Measurements from ENCODE around the gene TMEM164. TPM values are rescaled to one million over a fixed set of nuclear protein-coding genes. Genes with fewer than 3 reads are reported as not detected.

TMEM164 gene
- total RNA-seq, 1 experiment from 2014 or later: 26.2 TPM

DNA sequence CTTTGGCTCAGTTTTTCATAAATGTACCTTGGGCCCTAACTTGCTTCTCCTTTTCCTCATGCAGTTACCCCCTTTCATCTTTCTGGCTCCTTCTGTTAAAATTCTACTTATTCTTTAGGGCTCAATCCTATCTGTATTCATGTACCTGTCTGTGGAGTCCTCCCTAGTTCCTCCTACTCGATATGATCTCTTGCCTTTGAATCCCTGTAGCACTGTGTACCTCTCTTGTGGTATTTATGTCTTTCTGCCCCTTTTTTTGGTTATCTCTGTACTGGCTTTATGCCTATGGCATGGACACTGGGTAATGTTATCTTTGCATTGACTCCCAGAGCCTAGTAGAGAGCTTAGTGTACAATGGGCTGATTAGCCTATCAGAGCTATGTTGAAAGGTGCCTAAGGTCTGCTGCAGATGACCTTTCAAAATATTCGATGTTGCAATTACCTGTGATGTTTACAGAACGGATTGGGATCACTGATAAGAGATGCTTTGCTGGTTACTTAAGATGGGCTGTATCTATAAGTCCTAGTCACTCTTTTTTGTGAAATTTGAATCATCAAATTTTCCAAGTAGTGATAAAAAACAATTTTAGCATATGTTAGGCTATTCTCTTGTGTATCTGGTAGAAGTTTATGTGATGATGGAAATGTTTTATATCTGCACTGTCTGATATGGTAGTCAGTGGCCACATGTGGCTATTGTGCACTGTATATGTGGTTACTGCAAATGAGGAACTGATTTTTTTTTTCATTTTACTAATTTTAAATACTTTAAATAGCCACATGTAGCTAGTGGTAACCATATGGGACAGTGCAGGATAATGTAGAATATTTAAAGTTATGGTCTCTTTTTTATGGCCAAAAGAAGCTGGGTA, 33.5 kb downstream of the TMEM164 start:
- peak overlapping the region; percentile 31 for H3K4me3 Mint-ChIP-seq (ENCODE audit: unreplicated experiment)
- ChIA-PET POLR2A (no interaction called here), CTCF (interaction anchor here (0.8 kb wide), 1 partner anchor 122 kb away, joined by 4 read pairs; no protein-coding TSS in a partner anchor)
- H3K36me3 Mint-ChIP-seq (ENCODE audit: insufficient read depth, unreplicated experiment): no peaks in the 10 kb centered on the region
- BruUV-seq (replicated peaks): no TSS peak
- H3K36me3 ChIP-seq (ENCODE audit: control insufficient read depth, insufficient read depth, low read length): no peaks in the 10 kb centered on the region
- H3K4me3 ChIP-seq (ENCODE audit: low read depth, low read length): no peak overlapping the region
- TF ChIP-seq, protein P1, sequence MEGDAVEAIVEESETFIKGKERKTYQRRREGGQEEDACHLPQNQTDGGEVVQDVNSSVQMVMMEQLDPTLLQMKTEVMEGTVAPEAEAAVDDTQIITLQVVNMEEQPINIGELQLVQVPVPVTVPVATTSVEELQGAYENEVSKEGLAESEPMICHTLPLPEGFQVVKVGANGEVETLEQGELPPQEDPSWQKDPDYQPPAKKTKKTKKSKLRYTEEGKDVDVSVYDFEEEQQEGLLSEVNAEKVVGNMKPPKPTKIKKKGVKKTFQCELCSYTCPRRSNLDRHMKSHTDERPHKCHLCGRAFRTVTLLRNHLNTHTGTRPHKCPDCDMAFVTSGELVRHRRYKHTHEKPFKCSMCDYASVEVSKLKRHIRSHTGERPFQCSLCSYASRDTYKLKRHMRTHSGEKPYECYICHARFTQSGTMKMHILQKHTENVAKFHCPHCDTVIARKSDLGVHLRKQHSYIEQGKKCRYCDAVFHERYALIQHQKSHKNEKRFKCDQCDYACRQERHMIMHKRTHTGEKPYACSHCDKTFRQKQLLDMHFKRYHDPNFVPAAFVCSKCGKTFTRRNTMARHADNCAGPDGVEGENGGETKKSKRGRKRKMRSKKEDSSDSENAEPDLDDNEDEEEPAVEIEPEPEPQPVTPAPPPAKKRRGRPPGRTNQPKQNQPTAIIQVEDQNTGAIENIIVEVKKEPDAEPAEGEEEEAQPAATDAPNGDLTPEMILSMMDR (IDR thresholded peaks at IDR 0.05; ENCODE audit: insufficient read depth in 1 of 2, low read depth in 1 of 2, low read length in 1 of 2, severe bottlenecking in 1 of 2, unreplicated experiment in 1 of 2): no peak
- peaks cover 20% of the 10 kb centered on the region for H3K4me1 Mint-ChIP-seq (ENCODE audit: low read depth, unreplicated experiment)
- H3K9me3 ChIP-seq: no peaks in the 10 kb centered on the region
- peaks cover 17% of the 10 kb centered on the region for H3K4me1 ChIP-seq
- H3K27ac Mint-ChIP-seq (ENCODE audit: unreplicated experiment): peak overlapping the region; percentile 44
- intact Hi-C loops (cut with micrococcal nuclease; ENCODE audit: unreplicated experiment): loop anchor here (1.0 to 5.0 kb wide), 4 partner anchors 34 to 124 kb away; partner anchors contain the start of gene TMEM164
- DNase-seq: peak; percentile 60 to 66
- no peaks in the 10 kb centered on the region for H3K9me3 Mint-ChIP-seq (ENCODE audit: unreplicated experiment)
- no peaks in the 10 kb centered on the region for H3K27me3 ChIP-seq (replicated peaks; ENCODE audit: control insufficient read depth, insufficient read depth, low read length)
- no peaks in the 10 kb centered on the region for H3K27me3 Mint-ChIP-seq (ENCODE audit: insufficient read depth, unreplicated experiment)

DNA sequence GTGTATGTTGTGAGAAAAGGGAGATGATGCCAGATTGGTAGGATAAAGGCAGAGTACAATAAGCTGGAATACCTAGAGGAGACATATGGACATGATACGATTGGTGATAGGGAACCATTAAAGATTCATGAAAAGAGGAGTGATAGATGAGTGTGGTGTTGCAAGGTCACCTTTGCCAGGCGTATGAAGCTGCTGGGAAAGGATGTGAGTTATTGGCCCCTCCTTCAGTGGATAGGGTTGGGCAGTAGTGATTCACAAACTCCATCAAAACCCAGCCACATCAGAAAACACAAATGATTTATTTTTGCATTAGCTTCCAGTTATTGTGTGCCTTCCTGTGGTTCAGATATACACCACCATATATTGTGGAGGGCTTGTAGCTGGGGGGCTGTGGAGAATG, 34.3 kb downstream of the TMEM164 start:
- intact Hi-C loops (cut with micrococcal nuclease; ENCODE audit: unreplicated experiment): loop anchor here (2.0 to 5.0 kb wide), 3 partner anchors 34 to 125 kb away; partner anchors contain the start of gene TMEM164
- Mint-ChIP-seq H3K4me3 (ENCODE audit: unreplicated experiment) (peak overlapping the region; percentile 0), H3K9me3 (ENCODE audit: unreplicated experiment) (no peaks in the 10 kb centered on the region), H3K4me1 (ENCODE audit: low read depth, unreplicated experiment) (peaks cover 20% of the 10 kb centered on the region), H3K27me3 (ENCODE audit: insufficient read depth, unreplicated experiment) (no peaks in the 10 kb centered on the region), H3K36me3 (ENCODE audit: insufficient read depth, unreplicated experiment) (no peaks in the 10 kb centered on the region), H3K27ac (ENCODE audit: unreplicated experiment) (no peak overlapping the region)
- POLR2A ChIA-PET: no interaction called here
- no peaks in the 10 kb centered on the region for H3K9me3 ChIP-seq
- no peak for DNase-seq
- H3K36me3 ChIP-seq (ENCODE audit: control insufficient read depth, insufficient read depth, low read length): no peaks in the 10 kb centered on the region
- TF ChIP-seq, protein P1 (IDR thresholded peaks at IDR 0.05; ENCODE audit: insufficient read depth in 1 of 2, low read depth in 1 of 2, low read length in 1 of 2, severe bottlenecking in 1 of 2, unreplicated experiment in 1 of 2): no peak
- no peaks in the 10 kb centered on the region for H3K27me3 ChIP-seq (replicated peaks; ENCODE audit: control insufficient read depth, insufficient read depth, low read length)
- CTCF ChIA-PET: interaction anchor here (0.8 kb wide), 1 partner anchor 122 kb away, joined by 4 read pairs; no protein-coding TSS in a partner anchor
- H3K4me3 ChIP-seq (ENCODE audit: low read depth, low read length): no peak overlapping the region
- BruUV-seq (replicated peaks): no TSS peak
- peaks cover 17% of the 10 kb centered on the region for H3K4me1 ChIP-seq

DNA sequence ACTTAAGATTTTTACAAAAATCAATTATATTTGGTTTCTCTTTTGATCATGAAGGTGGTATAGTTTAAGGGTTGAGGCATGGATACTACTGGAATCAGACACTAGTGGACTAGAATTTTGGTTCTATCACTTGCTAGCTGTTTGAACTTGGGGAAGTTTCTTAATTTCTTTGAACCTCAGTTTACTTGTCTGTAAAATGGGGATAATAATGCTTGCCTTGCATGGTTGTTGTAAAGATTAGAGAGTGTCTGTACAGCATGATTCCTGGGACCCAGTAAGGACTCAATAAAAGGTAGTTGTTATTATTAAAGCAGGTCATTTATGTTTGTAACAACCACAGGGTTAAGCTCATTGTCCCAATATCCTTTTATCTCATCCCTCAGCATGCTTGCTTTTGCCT, 36.0 kb downstream of the TMEM164 start:
- no peaks in the 10 kb centered on the region for H3K9me3 ChIP-seq
- Mint-ChIP-seq H3K27ac (ENCODE audit: unreplicated experiment) (no peak overlapping the region), H3K4me1 (ENCODE audit: low read depth, unreplicated experiment) (peaks cover 13% of the 10 kb centered on the region), H3K4me3 (ENCODE audit: unreplicated experiment) (peak overlapping the region; percentile 51), H3K9me3 (ENCODE audit: unreplicated experiment) (no peaks in the 10 kb centered on the region), H3K36me3 (ENCODE audit: insufficient read depth, unreplicated experiment) (no peaks in the 10 kb centered on the region), H3K27me3 (ENCODE audit: insufficient read depth, unreplicated experiment) (no peaks in the 10 kb centered on the region)
- ChIA-PET CTCF (no interaction called here), POLR2A (no interaction called here)
- no peak for DNase-seq
- TF ChIP-seq, protein P1 (IDR thresholded peaks at IDR 0.05; ENCODE audit: insufficient read depth in 1 of 2, low read depth in 1 of 2, low read length in 1 of 2, severe bottlenecking in 1 of 2, unreplicated experiment in 1 of 2): no peak
- BruUV-seq (replicated peaks): no TSS peak
- no peaks in the 10 kb centered on the region for H3K36me3 ChIP-seq (ENCODE audit: control insufficient read depth, insufficient read depth, low read length)
- peaks cover 17% of the 10 kb centered on the region for H3K4me1 ChIP-seq
- no peaks in the 10 kb centered on the region for H3K27me3 ChIP-seq (replicated peaks; ENCODE audit: control insufficient read depth, insufficient read depth, low read length)
- no peak overlapping the region for H3K4me3 ChIP-seq (ENCODE audit: low read depth, low read length)
- intact Hi-C loops (cut with micrococcal nuclease; ENCODE audit: unreplicated experiment): loop anchor here (5.0 kb wide), 2 partner anchors 48 to 127 kb away; no protein-coding TSS in a partner anchor
